ENCODE data around the gene RIPOR2.

- TF ChIP-seq CTCF (conservative IDR thresholded peaks at IDR 0.05; ENCODE audit: low read depth in 2 of 2) (no peak), EZH2 (IDR thresholded peaks at IDR 0.05; ENCODE audit: low read depth, unreplicated experiment) (no peak), EZH2phosphoT487 (IDR thresholded peaks at IDR 0.05; ENCODE audit: unreplicated experiment) (no peak), JUNB (IDR thresholded peaks at IDR 0.05; ENCODE audit: unreplicated experiment) (no peak), POLR2AphosphoS5 (IDR thresholded peaks at IDR 0.05; ENCODE audit: low read depth) (no peak), ZNF462 (CRISPR knock-in tag; IDR thresholded peaks at IDR 0.05) (peak; percentile 45; the same call in 1 of the 2 replicates), ZNF114 (CRISPR knock-in tag; IDR thresholded peaks at IDR 0.05) (no peak), NANOG (IDR thresholded peaks at IDR 0.05; ENCODE audit: borderline replicate concordance) (no peak), ZNF331 (CRISPR knock-in tag; IDR thresholded peaks at IDR 0.05; ENCODE audit: low read depth) (no peak)
- TF ChIP-seq, protein P1, sequence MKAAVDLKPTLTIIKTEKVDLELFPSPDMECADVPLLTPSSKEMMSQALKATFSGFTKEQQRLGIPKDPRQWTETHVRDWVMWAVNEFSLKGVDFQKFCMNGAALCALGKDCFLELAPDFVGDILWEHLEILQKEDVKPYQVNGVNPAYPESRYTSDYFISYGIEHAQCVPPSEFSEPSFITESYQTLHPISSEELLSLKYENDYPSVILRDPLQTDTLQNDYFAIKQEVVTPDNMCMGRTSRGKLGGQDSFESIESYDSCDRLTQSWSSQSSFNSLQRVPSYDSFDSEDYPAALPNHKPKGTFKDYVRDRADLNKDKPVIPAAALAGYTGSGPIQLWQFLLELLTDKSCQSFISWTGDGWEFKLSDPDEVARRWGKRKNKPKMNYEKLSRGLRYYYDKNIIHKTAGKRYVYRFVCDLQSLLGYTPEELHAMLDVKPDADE (IDR thresholded peaks at IDR 0.05) = no peak
- TF ChIP-seq, protein P2, sequence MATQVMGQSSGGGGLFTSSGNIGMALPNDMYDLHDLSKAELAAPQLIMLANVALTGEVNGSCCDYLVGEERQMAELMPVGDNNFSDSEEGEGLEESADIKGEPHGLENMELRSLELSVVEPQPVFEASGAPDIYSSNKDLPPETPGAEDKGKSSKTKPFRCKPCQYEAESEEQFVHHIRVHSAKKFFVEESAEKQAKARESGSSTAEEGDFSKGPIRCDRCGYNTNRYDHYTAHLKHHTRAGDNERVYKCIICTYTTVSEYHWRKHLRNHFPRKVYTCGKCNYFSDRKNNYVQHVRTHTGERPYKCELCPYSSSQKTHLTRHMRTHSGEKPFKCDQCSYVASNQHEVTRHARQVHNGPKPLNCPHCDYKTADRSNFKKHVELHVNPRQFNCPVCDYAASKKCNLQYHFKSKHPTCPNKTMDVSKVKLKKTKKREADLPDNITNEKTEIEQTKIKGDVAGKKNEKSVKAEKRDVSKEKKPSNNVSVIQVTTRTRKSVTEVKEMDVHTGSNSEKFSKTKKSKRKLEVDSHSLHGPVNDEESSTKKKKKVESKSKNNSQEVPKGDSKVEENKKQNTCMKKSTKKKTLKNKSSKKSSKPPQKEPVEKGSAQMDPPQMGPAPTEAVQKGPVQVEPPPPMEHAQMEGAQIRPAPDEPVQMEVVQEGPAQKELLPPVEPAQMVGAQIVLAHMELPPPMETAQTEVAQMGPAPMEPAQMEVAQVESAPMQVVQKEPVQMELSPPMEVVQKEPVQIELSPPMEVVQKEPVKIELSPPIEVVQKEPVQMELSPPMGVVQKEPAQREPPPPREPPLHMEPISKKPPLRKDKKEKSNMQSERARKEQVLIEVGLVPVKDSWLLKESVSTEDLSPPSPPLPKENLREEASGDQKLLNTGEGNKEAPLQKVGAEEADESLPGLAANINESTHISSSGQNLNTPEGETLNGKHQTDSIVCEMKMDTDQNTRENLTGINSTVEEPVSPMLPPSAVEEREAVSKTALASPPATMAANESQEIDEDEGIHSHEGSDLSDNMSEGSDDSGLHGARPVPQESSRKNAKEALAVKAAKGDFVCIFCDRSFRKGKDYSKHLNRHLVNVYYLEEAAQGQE (IDR thresholded peaks at IDR 0.05; ENCODE audit: unreplicated experiment) = no peak
Measured at GRCh38 chr6:24923885-24924401, 11.8 kb downstream of the RIPOR2 start.

Data from GM23338 (cell line).